NCI-H2029 (cell line): ENCODE data around the gene POLD1.
"Not testable (repeated sequence)": the region's sequence is repeated elsewhere in the genome, so short reads cannot be mapped to it uniquely, and the experiment has no call there.

Experiments used
- DNase-seq: peaks from one replicate; lab custom pipeline; 2025; lab: John Stamatoyannopoulos, UW

POLD1 gene

DNA sequence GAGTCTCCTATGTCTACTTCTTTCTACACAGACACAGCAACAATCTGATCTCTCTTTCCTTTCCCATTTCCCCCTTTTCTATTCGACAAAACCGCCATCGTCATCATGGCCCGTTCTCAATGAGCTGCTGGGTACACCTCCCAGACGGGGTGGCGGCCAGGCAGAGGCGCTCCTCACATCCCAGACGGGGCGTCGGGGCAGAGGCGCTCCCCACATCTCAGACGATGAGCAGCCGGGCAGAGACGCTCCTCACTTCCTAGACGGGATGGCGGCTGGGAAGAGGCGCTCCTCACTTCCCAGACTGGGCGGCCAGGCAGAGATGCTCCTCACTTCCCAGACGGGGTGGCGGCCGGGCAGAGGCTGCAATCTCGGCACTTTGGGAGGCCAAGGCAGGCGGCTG, 6.8 kb downstream of the POLD1 start:
- not testable (repeated sequence) for DNase-seq

DNA sequence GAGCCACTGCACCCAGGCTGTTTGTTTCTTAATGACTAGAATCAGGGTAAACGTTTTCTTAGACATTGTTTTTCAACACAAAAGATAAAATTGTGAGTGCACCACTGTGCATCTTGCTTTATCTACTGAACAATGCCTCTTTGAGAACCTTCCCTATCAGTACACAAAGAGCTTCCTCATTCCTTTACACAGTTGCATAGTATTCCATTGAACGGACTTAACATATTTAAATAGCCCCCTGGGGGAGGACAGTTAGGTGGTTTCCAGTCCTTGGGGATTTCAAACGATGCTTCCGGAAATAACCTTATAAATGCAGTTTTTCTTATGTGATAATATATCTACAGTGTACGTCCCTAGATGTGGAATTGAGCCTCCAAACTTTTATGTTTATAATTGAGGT, 8.6 kb downstream of the POLD1 start:
- no peak for DNase-seq

DNA sequence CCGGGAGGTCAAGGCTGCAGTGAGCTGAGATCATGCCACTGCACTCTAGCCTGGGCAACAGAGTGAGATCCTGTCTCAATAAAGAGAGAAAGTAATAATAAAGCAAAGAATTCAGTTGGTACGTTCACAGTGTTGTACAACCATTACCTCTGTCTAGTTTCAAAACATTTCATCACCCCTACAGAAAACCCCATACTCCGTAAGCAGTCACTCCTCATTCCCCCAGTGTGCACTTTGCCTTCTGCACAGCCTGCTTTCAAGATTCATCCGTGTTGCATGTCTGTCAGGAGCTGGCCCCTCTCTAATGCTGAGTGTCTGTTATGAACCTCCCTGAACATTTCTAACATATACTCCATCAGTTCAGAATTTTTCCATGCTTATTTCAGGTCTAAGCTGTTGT, 9.4 kb downstream of the POLD1 start:
- no peak for DNase-seq

DNA sequence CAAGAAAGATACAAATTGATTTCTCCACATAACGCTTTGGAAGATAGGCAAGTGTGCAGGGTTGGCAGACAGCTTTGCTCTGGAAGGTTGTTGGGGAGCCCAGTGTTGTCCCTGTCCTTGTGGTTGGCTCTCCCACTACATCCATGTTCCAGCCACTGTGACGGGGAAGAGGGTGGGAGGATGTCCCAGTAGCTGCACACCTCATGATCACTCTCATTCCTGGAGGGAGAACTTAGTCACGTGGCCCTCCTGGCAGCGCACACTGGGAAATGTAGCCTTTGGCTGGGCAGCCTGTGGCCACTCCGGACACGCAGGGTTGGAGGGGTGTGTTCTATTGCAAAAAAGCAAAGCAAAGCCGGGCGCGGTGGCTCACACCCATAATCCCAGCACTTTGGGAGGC, 9.9 kb downstream of the POLD1 start:
- DNase-seq = no peak

DNA sequence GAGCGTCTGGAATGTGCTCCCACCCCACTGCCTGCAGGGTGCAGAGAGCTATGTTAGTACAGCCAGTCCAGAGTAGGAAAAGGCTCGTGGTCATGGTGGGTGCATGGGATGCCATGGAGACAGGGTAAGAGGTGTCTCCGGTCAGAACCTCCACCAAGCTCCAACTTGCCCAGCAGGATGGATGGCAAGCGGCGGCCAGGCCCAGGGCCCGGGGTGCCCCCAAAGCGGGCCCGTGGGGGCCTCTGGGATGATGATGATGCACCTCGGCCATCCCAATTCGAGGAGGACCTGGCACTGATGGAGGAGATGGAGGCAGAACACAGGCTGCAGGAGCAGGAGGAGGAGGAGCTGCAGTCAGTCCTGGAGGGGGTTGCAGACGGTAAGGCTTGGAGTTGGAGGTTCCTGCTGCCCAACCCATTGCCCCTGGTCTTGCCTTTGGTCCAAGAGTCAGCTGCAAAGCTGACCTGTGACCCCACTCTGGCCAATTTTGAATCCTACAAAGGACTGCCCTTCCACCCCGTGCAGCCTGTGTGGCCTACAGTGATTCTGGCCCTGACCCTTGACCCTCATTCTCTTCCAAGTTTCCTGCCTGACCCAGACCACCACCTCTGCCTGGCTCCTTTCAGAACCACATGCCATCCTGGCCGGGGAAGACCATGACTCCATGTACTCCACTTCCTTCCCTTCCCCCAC, 14.7 kb downstream of the POLD1 start:
- DNase-seq = no peak

DNA sequence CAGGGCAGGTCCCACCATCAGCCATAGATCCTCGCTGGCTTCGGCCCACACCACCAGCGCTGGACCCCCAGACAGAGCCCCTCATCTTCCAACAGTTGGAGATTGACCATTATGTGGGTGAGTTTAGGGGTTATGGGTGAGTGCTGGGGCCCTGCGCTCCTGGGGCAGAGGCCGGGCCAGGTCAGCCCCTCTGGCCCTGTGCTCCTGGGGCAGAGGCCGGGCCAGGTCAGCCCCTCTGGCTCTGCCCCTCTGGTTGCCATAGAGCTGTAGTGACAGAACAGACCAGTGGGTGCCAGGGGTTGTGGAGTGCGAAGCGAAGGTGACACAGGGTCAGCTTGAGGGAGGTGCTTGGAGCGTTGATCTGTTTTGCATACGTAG, 15.2 kb downstream of the POLD1 start:
- no peak for DNase-seq

DNA sequence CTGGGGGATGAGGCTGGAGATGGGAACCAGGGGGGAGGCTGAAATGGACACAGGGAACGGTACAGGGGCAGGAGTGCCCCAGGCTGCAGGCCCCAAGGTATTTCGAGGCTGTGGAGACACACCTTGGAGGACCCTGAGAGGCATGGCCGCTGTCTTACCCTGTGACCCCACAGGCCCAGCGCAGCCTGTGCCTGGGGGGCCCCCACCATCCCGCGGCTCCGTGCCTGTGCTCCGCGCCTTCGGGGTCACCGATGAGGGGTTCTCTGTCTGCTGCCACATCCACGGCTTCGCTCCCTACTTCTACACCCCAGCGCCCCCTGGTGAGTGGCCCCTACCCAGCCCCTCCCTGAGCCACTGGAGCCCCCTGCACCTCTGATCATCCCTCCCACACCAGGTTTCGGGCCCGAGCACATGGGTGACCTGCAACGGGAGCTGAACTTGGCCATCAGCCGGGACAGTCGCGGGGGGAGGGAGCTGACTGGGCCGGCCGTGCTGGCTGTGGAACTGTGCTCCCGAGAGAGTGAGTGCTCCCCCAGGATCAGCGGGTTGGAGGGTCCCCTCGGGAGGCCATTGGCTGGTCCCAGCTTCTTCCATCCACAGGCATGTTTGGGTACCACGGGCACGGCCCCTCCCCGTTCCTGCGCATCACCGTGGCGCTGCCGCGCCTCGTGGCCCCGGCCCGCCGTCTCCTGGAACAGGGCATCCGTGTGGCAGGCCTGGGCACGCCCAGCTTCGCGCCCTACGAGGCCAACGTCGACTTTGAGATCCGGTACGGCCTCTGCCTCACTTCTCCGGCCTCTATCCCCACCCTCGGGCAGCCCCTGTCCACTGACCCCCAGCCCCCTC, 17.7 kb downstream of the POLD1 start:
- no peak for DNase-seq

DNA sequence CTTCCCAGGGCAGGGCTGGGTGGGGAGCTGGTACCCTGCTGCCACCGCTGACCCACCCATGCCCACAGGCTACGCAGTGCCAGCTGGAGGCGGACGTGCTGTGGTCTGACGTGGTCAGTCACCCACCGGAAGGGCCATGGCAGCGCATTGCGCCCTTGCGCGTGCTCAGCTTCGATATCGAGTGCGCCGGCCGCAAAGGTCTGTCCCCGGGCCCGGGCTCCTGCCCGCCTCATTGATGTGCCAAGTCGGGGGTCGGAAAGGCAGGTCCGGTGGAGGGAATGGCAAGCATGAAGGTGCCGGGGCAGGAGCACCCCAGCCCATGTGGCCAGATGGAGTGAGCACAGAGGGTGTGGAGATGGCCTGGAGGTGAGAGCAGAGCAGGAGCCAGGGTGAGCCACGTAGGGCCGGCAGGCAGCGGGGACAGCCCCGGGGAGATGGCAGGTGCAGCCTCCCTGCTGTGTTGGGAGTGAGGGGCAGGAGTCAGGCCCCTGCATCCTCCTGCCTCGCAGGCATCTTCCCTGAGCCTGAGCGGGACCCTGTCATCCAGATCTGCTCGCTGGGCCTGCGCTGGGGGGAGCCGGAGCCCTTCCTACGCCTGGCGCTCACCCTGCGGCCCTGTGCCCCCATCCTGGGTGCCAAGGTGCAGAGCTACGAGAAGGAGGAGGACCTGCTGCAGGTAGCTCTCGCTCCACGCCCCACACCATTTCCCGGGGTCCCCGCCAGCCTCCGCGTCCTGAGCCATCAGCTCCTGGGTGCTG, 18.6 kb downstream of the POLD1 start:
- no peak for DNase-seq

DNA sequence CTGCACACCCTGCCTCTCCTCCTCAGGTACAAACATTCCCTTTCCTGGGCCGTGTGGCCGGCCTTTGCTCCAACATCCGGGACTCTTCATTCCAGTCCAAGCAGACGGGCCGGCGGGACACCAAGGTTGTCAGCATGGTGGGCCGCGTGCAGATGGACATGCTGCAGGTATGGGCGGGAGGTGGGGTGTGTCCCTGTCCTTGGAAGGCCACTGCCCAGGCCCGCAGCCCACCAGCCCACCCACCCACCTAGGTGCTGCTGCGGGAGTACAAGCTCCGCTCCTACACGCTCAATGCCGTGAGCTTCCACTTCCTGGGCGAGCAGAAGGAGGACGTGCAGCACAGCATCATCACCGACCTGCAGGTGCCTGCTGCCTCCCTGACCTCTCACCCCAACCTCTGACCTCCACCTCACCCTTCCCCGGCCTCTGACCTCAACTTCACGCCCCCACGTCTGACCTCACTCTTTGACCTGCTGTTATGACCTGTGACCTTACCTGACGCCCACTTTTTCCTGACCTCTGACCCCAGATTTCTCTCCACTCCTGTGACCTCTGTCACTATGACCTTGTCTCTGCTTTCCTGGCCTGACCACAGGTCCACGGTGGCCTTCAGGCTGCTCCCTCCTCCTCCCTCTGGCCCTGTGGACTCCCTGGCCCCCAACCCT, 22.1 kb downstream of the POLD1 start:
- no peak for DNase-seq

DNA sequence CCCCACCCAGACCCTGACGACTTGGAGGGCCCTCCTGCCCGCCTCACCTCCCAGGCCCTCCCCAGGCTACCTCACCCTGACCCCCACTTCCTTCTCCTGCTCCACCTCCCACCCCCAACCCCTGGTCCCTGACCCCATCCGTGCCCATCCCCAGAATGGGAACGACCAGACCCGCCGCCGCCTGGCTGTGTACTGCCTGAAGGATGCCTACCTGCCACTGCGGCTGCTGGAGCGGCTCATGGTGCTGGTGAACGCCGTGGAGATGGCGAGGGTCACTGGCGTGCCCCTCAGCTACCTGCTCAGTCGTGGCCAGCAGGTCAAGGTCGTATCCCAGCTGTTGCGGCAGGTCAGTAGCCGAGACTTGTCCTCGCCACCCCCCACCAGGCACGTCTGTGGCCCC, 22.7 kb downstream of the POLD1 start:
- DNase-seq = no peak

DNA sequence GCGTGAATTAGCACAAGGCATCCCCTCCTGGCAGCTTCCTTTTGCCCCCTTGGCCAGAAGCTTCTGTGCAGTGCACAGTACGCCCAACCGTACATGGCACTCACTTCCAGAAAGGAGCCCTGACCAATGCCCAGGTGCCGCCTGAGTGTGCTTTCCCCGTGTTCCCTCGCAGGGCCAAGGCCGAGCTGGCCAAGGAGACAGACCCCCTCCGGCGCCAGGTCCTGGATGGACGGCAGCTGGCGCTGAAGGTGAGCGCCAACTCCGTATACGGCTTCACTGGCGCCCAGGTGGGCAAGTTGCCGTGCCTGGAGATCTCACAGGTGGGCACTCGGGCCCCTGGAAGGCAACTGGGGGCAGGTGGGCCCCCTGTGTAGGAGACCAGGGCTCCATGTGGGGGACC, 25.2 kb downstream of the POLD1 start:
- no peak for DNase-seq

DNA sequence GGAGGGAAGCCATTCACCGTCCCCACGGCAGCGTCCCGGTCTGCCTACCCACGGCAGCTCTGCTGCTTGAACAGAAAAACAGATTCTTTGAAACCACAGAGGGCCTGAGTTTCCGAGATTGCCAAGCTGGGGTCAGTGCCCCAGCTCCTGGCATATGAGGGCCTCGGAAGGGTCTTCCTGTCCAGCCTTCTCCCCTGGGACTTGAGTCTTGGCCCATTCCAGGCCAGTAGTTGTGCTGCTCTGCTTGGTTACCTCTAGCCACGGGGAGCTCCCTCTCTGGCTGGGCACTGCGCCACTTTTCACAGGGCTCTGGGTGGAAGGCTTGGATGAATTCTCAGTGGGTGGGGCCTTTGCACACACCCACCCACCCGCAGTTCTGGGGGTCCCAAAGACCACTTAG, 26.0 kb downstream of the POLD1 start:
- DNase-seq = no peak

DNA sequence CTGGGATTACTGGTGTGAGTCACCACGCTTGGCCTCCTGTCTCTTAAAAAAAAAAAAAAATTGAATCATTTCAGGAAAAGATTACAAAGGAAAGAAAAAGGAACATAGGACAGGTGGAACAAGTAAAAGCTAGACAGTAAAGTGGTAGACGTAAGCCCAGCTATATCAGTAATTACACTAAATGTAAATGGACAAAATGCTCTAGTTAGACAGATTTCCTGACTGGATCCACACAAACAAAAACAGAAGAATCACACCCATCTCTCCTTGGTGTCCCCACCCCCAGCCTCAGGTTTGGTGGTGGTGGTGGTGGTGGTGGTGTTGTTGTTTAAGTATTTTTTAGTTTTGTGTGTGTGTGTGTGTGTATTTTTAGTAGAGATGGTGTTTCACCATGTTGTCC, 28.3 kb downstream of the POLD1 start:
- DNase-seq = no peak

DNA sequence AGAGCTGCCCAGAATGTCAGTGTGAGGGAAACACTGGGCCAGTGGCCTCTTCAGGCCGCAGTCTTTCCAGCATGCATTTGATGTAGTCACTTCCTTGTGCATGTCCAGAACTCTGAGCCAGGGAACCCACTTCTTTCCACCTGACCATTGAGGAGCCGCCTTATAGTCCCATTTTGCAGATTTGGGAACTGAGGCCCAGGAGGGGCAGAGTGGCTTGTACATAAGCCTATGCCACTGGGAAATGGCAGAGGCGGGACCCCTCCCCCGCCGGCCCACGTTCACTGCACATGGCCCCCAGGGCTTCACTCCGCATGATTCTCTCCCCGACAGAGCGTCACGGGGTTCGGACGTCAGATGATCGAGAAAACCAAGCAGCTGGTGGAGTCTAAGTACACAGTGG, 28.9 kb downstream of the POLD1 start:
- no peak for DNase-seq

DNA sequence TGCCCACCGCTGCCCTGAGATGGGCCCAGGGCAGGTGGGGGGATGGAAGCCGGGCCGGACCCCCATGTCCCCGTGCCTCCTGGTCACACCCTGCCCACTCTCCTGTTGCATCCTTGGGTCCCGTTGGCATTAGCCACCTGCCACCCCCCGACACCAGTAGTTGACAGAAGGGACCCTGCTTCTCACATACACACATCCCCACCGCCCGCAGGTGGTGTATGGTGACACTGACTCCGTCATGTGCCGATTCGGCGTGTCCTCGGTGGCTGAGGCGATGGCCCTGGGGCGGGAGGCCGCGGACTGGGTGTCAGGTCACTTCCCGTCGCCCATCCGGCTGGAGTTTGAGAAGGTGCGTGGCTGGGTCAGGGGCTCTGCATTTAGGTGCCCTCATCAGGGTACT, 29.4 kb downstream of the POLD1 start:
- DNase-seq = no peak

DNA sequence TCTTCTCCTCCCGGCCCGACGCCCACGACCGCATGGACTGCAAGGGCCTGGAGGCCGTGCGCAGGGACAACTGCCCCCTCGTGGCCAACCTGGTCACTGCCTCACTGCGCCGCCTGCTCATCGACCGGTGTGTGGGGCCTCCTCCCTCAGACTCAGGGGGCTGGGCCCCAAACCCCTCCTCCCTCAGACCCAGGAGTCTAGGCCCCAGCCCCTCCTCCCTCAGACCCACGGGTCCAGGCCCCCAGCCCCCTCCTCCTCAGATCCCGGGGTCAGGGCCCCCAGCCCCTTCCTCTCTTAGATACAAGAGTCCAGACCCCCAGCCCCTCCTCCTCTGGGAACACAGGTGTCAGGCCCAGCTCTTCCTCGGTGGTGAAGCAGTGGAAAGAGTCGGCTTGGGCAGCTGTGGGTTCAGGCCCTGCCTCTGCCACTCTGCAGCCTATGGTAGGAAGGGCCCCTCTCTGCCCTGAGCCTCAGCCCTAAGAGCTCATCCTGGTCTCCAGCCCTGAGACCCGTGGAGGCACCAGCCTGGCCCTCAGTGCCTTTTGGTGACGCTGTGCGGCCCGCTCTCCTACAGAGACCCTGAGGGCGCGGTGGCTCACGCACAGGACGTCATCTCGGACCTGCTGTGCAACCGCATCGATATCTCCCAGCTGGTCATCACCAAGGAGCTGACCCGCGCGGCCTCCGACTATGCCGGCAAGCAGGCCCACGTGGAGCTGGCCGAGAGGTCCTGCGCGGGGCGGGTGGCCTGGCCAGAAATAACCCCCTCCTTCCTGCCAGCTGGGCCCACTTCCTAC, 30.9 kb downstream of the POLD1 start:
- no peak for DNase-seq

DNA sequence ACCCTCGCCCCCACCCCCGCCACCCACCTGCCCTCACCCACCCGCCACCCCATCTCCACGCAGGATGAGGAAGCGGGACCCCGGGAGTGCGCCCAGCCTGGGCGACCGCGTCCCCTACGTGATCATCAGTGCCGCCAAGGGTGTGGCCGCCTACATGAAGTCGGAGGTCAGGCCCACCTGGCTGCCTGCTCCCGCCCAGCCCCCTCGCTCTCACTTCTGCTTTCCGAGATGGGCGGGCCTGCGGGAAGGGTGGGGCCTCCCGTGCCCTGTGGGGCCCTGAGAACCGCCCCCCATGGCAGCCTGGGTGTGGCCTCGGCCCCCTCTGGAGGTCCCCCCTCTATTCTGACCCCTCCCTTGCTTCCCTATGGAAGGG, 31.5 kb downstream of the POLD1 start:
- DNase-seq = no peak

DNA sequence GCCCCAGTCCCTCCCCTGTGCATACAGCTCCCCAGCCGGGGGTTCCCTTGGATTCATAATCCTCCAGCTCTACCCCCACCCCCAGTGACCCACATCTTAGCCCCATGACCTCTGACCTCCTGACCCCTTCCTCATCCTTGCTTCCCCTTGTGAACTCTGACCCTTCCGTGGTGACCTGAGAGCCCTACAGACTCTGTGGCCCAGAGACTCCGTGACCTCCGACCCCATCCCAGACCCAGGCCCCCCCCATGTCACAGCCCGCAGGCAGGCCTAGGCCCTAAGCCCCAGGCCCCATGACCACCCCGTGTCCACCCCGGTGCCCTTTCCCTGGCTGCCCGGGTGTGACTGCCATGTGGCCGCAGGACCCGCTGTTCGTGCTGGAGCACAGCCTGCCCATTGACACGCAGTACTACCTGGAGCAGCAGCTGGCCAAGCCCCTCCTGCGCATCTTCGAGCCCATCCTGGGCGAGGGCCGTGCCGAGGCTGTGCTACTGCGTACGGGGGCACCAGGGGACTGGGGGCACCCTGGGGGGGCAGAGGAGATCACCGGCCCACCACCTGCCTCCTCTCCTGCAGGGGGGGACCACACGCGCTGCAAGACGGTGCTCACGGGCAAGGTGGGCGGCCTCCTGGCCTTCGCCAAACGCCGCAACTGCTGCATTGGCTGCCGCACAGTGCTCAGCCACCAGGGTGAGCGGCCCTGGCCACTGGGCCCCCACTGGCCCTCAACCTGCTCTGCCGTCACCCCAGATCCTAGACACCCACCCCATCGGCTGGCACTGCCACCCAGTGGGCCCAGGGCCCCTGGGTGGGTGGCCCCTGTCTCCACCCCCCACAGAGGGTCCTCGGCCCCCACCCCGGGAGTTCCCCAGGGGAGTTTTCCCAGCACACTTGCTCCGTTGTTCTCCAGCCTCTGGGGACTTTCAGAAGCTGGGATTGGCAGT, 32.2 kb downstream of the POLD1 start:
- DNase-seq = no peak

DNA sequence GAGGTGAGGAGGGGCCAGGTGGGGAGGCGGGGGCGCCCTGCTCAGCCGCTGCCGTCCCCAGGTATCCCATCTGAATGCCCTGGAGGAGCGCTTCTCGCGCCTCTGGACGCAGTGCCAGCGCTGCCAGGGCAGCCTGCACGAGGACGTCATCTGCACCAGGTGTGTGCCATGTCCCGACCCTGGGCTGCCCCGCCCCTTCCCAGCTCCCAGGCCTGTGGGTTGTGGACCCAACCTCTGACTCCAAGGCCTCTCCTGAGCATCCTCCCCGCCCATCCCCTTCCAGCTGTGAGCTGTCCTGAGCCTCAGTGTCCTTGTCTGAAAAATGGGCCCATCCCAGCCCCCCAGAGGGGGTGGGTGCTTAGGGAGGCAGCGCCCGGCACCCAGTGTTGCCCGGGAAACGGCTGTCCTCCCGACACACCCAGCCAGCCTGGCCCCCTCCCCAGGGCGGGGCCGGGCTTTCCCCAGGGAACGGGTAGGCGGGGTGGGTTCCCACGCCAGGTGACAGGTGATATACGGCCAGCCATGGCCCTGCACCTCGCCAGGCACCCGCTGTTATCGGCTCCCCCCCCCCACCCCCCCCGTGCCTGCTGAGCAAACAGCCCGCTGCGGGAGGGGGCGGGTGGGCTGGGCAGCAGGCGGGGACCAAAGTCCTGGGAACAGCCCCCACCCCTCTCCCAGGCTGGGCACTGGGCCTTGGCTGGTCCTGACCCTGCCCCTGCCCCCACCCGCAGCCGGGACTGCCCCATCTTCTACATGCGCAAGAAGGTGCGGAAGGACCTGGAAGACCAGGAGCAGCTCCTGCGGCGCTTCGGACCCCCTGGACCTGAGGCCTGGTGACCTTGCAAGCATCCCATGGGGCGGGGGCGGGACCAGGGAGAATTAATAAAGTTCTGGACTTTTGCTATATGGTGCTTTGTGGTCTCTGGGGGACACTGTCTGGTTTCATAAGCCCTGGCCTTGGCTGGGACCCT, 33.2 kb downstream of the POLD1 start:
- no peak for DNase-seq
